Prostate gland (tissue), 2 donors: ENCODE results near the gene ADGRL4.

Source experiments
- CTCF ChIP-seq, 4 experiments: fragments of 200-600 bp in 2 of 4; fragments of 450-650 bp in 2 of 4; sonication (generic) in 2 of 4; IDR thresholded peaks; 1 replicate in 3 of 4; 2 replicates in 1 of 4; pipeline ENCODE4 v1.5.1; 2016 to 2019; ENCODE audit warnings: antibody characterized with exemption in 4 of 4, mild to moderate bottlenecking in 2 of 4, moderate library complexity in 2 of 4
- POLR2A ChIP-seq: fragments of 450-650 bp; IDR thresholded peaks from one replicate; pipeline ENCODE4 v1.6.1; 2016; ENCODE audit warnings: antibody characterized with exemption, mild to moderate bottlenecking
- POLR2AphosphoS5 ChIP-seq: sonication (generic); formaldehyde crosslinking; IDR thresholded peaks from one replicate; pipeline ENCODE4 v1.6.1; 2017; ENCODE audit warnings: antibody characterized with exemption

GRCh38 chr1:79040424-79041082, 34.0 kb upstream of the ADGRL4 start:
- TF ChIP-seq POLR2A (no peak), CTCF (IDR thresholded peaks at IDR 0.05) (no peak), POLR2AphosphoS5 (no peak)
